ENCODE measurements around the gene PARD3.

- TF ChIP-seq POLR2AphosphoS5 (IDR thresholded peaks at IDR 0.05; ENCODE audit: insufficient read depth, low read depth, low read length) (no peak), CTCF (IDR thresholded peaks at IDR 0.05; ENCODE audit: extremely low read depth in 1 of 2, insufficient read depth in 1 of 2, low read depth in 1 of 2, low read length in 2 of 2) (no peak), POLR2A (IDR thresholded peaks at IDR 0.05; ENCODE audit: low read depth, low read length) (no peak), EZH2 (IDR thresholded peaks at IDR 0.05; ENCODE audit: borderline replicate concordance, low read depth, low read length, severe bottlenecking) (no peak), JUN (IDR thresholded peaks at IDR 0.05; ENCODE audit: borderline replicate concordance, insufficient read depth, insufficient read length, low read depth) (no peak), MAX (IDR thresholded peaks at IDR 0.05; ENCODE audit: insufficient read depth, insufficient read length) (no peak), MYC (IDR thresholded peaks at IDR 0.05; ENCODE audit: low read depth, low read length) (no peak), FOS (IDR thresholded peaks at IDR 0.05; ENCODE audit: borderline replicate concordance, insufficient read depth, low read length) (no peak)
Measured at GRCh38 chr10:34812771-34813170, 2.3 kb downstream of the PARD3 start.
